ENCODE measurements around the gene CNOT10.
"Not testable (repeated sequence)": the region's sequence is repeated elsewhere in the genome, so short reads cannot be mapped to it uniquely, and the experiment has no call there.

The CNOT10 gene

DNA sequence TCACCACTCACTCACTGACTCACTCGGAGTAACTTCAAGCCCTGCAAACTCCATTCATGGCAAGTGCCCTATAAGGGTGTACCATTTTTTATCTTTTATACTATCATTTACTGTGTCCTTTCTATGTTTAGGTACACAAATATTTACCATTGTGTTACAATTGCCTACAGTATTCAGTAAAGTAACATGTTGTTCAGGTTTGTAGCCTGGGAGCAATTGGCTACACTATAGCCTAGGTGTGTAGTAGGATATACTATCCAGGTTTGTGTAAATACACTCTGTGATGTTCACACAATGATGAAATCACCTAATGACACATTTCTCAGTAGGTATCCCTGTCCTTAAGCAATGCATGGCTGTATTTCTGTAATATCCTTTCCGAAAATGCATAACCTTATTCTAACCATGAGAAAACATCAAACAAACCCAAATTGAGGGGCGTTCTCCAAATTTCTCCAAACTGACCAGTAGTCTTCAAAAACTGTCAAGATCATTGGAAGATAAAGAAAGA is 17.9 kb upstream of the CNOT10 start:
- Histone ChIP-seq H3K9me3 (ENCODE audit: control insufficient read depth, insufficient read depth, low read depth, low read length) (no peaks in the 10 kb centered on the region), H3K4me3 (ENCODE audit: low read depth, low read length) (no peak overlapping the region), H3K27ac (ENCODE audit: extremely low read depth, low read depth, low read length) (no peak overlapping the region), H3K4me1 (ENCODE audit: control insufficient read depth, insufficient read depth, low read length) (no peaks in the 10 kb centered on the region), H3K36me3 (ENCODE audit: control insufficient read depth in 2 of 2, insufficient read depth in 1 of 2, low read length in 2 of 2) (no peaks in the 10 kb centered on the region)
- TF ChIP-seq KLF9 (tag by site-specific recombination; IDR thresholded peaks at IDR 0.05; ENCODE audit: low read depth) (no peak), ZNF747 (tag by site-specific recombination; IDR thresholded peaks at IDR 0.05) (no peak), ZNF610 (tag by site-specific recombination; IDR thresholded peaks at IDR 0.05; ENCODE audit: borderline replicate concordance) (no peak), IKZF3 (tag by site-specific recombination; IDR thresholded peaks at IDR 0.05) (no peak), ZNF549 (tag by site-specific recombination; IDR thresholded peaks at IDR 0.05) (no peak)
- TF ChIP-seq, protein P1, sequence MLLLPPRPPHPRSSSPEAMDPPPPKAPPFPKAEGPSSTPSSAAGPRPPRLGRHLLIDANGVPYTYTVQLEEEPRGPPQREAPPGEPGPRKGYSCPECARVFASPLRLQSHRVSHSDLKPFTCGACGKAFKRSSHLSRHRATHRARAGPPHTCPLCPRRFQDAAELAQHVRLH (tag by site-specific recombination; IDR thresholded peaks at IDR 0.05) = no peak
- TF ChIP-seq, protein P2, sequence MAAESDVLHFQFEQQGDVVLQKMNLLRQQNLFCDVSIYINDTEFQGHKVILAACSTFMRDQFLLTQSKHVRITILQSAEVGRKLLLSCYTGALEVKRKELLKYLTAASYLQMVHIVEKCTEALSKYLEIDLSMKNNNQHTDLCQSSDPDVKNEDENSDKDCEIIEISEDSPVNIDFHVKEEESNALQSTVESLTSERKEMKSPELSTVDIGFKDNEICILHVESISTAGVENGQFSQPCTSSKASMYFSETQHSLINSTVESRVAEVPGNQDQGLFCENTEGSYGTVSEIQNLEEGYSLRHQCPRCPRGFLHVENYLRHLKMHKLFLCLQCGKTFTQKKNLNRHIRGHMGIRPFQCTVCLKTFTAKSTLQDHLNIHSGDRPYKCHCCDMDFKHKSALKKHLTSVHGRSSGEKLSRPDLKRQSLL (tag by site-specific recombination; IDR thresholded peaks at IDR 0.05) = no peak
- ChIA-PET POLR2A (no interaction called here), CTCF (interaction anchor here (0.7 to 1.2 kb wide), 3 partner anchors 157 to 180 kb away, joined by 3 to 6 read pairs (median 5); no protein-coding TSS in a partner anchor)

DNA sequence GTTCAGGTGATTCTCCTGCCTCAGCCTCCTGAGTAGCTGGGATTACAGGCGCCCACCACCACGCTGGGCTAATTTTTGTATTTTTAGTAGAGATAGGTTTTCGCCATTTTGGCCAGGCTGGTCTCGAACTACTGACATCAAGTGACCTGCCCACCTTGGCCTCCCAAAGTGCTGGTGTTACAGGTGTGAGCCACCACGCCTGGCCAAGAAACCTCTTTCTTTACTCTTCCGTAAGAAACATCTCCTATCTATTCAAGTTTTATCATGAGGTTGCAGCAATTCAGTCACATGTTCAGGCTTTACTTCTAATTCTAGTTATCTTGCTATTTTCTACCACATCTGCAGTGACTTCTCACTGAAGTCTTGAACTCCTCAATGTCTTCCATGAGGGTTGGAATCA is 15.8 kb upstream of the CNOT10 start:
- POLR2A ChIA-PET; H3K4me3 ChIP-seq (ENCODE audit: low read depth, low read length); H3K36me3 ChIP-seq (ENCODE audit: control insufficient read depth in 2 of 2, insufficient read depth in 1 of 2, low read length in 2 of 2); H3K4me1 ChIP-seq (ENCODE audit: control insufficient read depth, insufficient read depth, low read length); H3K9me3 ChIP-seq (ENCODE audit: control insufficient read depth, insufficient read depth, low read depth, low read length); H3K27ac ChIP-seq (ENCODE audit: extremely low read depth, low read depth, low read length): not testable (repeated sequence)
- CTCF ChIA-PET = interaction anchor here (1.2 kb wide), 1 partner anchor 247 kb away, joined by 3 read pairs; no protein-coding TSS in a partner anchor

- ChIA-PET CTCF (interaction anchor here (1.3 kb wide), 1 partner anchor 164 kb away, joined by 4 read pairs; no protein-coding TSS in a partner anchor), POLR2A (interaction anchor here (1.4 kb wide), 1 partner anchor 11 kb away, joined by 3 read pairs; the partner anchor contains the start of gene CNOT10)
- not testable (repeated sequence) for H3K36me3 ChIP-seq (ENCODE audit: control insufficient read depth in 2 of 2, insufficient read depth in 1 of 2, low read length in 2 of 2); H3K4me1 ChIP-seq (ENCODE audit: control insufficient read depth, insufficient read depth, low read length); H3K9me3 ChIP-seq (ENCODE audit: control insufficient read depth, insufficient read depth, low read depth, low read length); H3K27ac ChIP-seq (ENCODE audit: extremely low read depth, low read depth, low read length); H3K4me3 ChIP-seq (ENCODE audit: low read depth, low read length)
These were observed 11.3 kb upstream of the CNOT10 start for GRCh38 chr3:32673730-32674129.

- POLR2A ChIA-PET = interaction anchor here (0.7 kb wide), 1 partner anchor 12 kb away, joined by 6 read pairs; no protein-coding TSS in a partner anchor
- TF ChIP-seq ZNF274 (IDR thresholded peaks at IDR 0.05; ENCODE audit: low read length) = no peak
- no peak for TF ChIP-seq ZNF274 (tag by site-specific recombination; IDR thresholded peaks at IDR 0.05; ENCODE audit: borderline replicate concordance)
- no peak for TF ChIP-seq ZNF394 (tag by site-specific recombination; IDR thresholded peaks at IDR 0.05; ENCODE audit: borderline replicate concordance)
- TF ChIP-seq ZNF184 (tag by site-specific recombination; IDR thresholded peaks at IDR 0.05) = no peak
- no peak for TF ChIP-seq INSM2 (tag by site-specific recombination; IDR thresholded peaks at IDR 0.05)
- TF ChIP-seq ZNF629 (tag by site-specific recombination; IDR thresholded peaks at IDR 0.05) = no peak
- no peak for TF ChIP-seq ZBTB8A (tag by site-specific recombination; IDR thresholded peaks at IDR 0.05)
- TF ChIP-seq, protein P3, sequence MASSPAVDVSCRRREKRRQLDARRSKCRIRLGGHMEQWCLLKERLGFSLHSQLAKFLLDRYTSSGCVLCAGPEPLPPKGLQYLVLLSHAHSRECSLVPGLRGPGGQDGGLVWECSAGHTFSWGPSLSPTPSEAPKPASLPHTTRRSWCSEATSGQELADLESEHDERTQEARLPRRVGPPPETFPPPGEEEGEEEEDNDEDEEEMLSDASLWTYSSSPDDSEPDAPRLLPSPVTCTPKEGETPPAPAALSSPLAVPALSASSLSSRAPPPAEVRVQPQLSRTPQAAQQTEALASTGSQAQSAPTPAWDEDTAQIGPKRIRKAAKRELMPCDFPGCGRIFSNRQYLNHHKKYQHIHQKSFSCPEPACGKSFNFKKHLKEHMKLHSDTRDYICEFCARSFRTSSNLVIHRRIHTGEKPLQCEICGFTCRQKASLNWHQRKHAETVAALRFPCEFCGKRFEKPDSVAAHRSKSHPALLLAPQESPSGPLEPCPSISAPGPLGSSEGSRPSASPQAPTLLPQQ (tag by site-specific recombination; IDR thresholded peaks at IDR 0.05) = no peak
- TF ChIP-seq ZNF157 (tag by site-specific recombination; IDR thresholded peaks at IDR 0.05) = no peak
- TF ChIP-seq ZNF768 (tag by site-specific recombination; IDR thresholded peaks at IDR 0.05) = no peak
- TF ChIP-seq, protein P4, sequence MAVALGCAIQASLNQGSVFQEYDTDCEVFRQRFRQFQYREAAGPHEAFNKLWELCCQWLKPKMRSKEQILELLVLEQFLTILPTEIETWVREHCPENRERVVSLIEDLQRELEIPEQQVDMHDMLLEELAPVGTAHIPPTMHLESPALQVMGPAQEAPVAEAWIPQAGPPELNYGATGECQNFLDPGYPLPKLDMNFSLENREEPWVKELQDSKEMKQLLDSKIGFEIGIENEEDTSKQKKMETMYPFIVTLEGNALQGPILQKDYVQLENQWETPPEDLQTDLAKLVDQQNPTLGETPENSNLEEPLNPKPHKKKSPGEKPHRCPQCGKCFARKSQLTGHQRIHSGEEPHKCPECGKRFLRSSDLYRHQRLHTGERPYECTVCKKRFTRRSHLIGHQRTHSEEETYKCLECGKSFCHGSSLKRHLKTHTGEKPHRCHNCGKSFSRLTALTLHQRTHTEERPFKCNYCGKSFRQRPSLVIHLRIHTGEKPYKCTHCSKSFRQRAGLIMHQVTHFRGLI (tag by site-specific recombination; IDR thresholded peaks at IDR 0.05) = no peak
- TF ChIP-seq ZBTB48 (tag by site-specific recombination; IDR thresholded peaks at IDR 0.05) = no peak
- TF ChIP-seq, protein P5, sequence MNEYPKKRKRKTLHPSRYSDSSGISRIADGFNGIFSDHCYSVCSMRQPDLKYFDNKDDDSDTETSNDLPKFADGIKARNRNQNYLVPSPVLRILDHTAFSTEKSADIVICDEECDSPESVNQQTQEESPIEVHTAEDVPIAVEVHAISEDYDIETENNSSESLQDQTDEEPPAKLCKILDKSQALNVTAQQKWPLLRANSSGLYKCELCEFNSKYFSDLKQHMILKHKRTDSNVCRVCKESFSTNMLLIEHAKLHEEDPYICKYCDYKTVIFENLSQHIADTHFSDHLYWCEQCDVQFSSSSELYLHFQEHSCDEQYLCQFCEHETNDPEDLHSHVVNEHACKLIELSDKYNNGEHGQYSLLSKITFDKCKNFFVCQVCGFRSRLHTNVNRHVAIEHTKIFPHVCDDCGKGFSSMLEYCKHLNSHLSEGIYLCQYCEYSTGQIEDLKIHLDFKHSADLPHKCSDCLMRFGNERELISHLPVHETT (tag by site-specific recombination; IDR thresholded peaks at IDR 0.05) = no peak
- no peak for TF ChIP-seq ZNF2 (tag by site-specific recombination; IDR thresholded peaks at IDR 0.05)
These were observed 9.8 kb upstream of the CNOT10 start for GRCh38 chr3:32675164-32675563.

More at GRCh38 chr3:32675164-32675563, 9.8 kb upstream of the CNOT10 start:
- no peaks in the 10 kb centered on the region for H3K4me1 ChIP-seq (ENCODE audit: control insufficient read depth, insufficient read depth, low read length)
- H3K27ac ChIP-seq (ENCODE audit: extremely low read depth, low read depth, low read length) = no peak overlapping the region
- CTCF ChIA-PET = no interaction called here
- no peaks in the 10 kb centered on the region for H3K36me3 ChIP-seq (ENCODE audit: control insufficient read depth in 2 of 2, insufficient read depth in 1 of 2, low read length in 2 of 2)
- no peak overlapping the region for H3K4me3 ChIP-seq (ENCODE audit: low read depth, low read length)
- no peaks in the 10 kb centered on the region for H3K9me3 ChIP-seq (ENCODE audit: control insufficient read depth, insufficient read depth, low read depth, low read length)

All from HEK293 (cell line).